KMS-11 (cell line): ENCODE results near the gene SMIM44.

Source experiments
- H2AFZ ChIP-seq: fragments of 200-600 bp; sonication (generic); 2 replicates; pipeline ENCODE4 v1.6.1; 2016; ENCODE audit warnings: antibody characterized with exemption, mixed run types, low read depth
- H3K27ac ChIP-seq: fragments of 200-600 bp; sonication (generic); 2 replicates; pipeline ENCODE4 v1.6.1; 2016; ENCODE audit warnings: mild to moderate bottlenecking, mixed run types
- H3K27me3 ChIP-seq: fragments of 200-600 bp; sonication (generic); 2 replicates; pipeline ENCODE4 v1.6.1; 2017; ENCODE audit warnings: mild to moderate bottlenecking, low read depth, mixed run types, moderate library complexity; ENCODE audit not compliant: insufficient read depth
- H3K36me3 ChIP-seq: fragments of 200-600 bp; sonication (generic); 2 replicates; pipeline ENCODE4 v1.6.1; 2017; ENCODE audit warnings: mild to moderate bottlenecking, mixed run types; ENCODE audit not compliant: insufficient read depth
- H3K4me1 ChIP-seq: fragments of 200-600 bp; sonication (generic); 2 replicates; pipeline ENCODE4 v1.6.1; 2016; ENCODE audit warnings: mild to moderate bottlenecking, low read depth, mixed run types; ENCODE audit not compliant: poor library complexity, severe bottlenecking
- H3K4me2 ChIP-seq: fragments of 200-600 bp; sonication (generic); 2 replicates; pipeline ENCODE4 v1.7.0; 2016; ENCODE audit warnings: mild to moderate bottlenecking, mixed run types
- H3K4me3 ChIP-seq: fragments of 200-600 bp; sonication (generic); IDR thresholded peaks from 2 replicates; pipeline ENCODE4 v1.6.1; 2017; ENCODE audit warnings: low read depth, low read length, mixed read lengths; ENCODE audit not compliant: insufficient read depth
- H3K79me2 ChIP-seq: fragments of 200-600 bp; sonication (generic); 2 replicates; pipeline ENCODE4 v1.6.1; 2016; ENCODE audit warnings: low read depth, mixed run types; ENCODE audit not compliant: insufficient read depth
- H3K9ac ChIP-seq: fragments of 200-600 bp; sonication (generic); 2 replicates; pipeline ENCODE4 v1.6.1; 2016; ENCODE audit warnings: mild to moderate bottlenecking, mixed run types
- H4K20me1 ChIP-seq: fragments of 200-600 bp; sonication (generic); 2 replicates; pipeline ENCODE4 v1.6.1; 2016; ENCODE audit warnings: mild to moderate bottlenecking, mixed run types; ENCODE audit not compliant: insufficient read depth
- CTCF ChIP-seq: fragments of 200-600 bp; sonication (generic); conservative IDR thresholded peaks from 2 replicates; pipeline ENCODE4 v1.6.1; 2017; ENCODE audit warnings: low read depth, mild to moderate bottlenecking, antibody characterized with exemption, low read length, moderate library complexity, mixed read lengths

Gene SMIM44

DNA sequence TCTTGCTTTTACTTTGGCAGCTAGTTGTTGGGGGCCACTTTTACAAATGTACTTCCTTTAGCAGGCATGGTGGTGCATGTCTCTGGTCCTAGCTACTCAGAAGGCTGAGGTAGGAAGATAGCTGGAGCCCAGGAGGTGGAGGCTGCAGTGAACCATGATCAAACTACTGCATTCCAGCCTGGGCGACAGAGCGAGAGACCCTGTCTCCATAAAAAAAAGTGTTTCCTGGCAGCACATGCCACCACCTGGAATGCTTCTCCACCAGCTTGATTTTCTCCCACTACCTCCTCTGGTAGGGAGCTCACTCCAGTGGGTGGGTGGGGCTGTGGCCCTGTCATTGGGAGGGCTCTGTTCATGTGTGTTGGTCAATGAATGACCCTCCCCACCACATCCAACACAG, 35.4 kb upstream of the SMIM44 start:
- Histone ChIP-seq H3K4me1 (peaks cover 14% of the 10 kb centered on the region), H3K4me3 (no peak overlapping the region), H3K36me3 (no peaks in the 10 kb centered on the region), H3K4me2 (no peak overlapping the region), H3K27me3 (no peaks in the 10 kb centered on the region), H2AFZ (no peak overlapping the region), H4K20me1 (no peaks in the 10 kb centered on the region), H3K9ac (no peak overlapping the region), H3K27ac (no peak overlapping the region), H3K79me2 (peaks cover 18% of the 10 kb centered on the region)
- TF ChIP-seq CTCF, result no peak

DNA sequence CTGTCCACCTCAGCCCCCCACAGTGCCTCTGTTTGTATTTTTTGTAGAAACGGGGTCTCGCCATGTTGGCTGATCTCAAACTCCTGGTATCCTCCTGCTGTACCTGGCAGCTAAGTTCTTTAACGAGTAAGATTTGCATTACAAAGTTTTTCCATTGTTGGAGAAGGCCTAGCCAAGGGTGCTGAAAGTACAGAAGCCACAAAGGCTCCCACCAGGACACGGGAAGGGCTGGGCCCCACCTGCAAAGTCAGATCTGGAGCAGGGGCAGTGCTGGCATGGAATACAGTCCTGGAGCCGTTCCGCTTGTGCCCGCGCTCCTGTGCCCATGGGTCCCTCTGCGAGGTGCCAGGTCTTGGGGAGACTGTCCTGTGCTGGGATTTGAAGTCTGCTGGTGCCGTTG, 35.0 kb upstream of the SMIM44 start:
- Histone ChIP-seq H3K4me3 (no peak overlapping the region), H3K36me3 (no peaks in the 10 kb centered on the region), H4K20me1 (no peaks in the 10 kb centered on the region), H3K79me2 (peaks cover 18% of the 10 kb centered on the region), H3K27me3 (no peaks in the 10 kb centered on the region), H2AFZ (no peak overlapping the region), H3K4me2 (no peak overlapping the region), H3K27ac (no peak overlapping the region), H3K9ac (no peak overlapping the region), H3K4me1 (peaks cover 14% of the 10 kb centered on the region)
- no peak for TF ChIP-seq CTCF

DNA sequence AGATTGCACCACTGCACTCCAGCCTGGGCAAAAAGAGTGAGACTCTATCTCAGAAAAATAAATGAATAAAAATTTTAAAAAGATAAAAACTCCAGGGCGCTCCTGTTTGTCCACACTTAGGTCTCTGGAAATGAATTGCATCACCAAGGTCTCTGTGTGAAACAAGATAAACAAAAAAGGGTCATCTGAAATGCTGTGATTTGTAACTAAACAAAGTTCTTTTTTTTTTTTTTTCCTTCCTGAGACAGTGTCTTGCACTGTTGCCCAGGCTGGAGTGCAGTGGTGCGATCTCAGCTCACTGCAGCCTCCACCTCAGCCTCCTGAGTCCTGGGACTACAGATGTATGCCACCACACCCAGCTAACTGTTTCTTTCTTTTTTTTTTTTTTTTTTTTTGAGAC, 34.4 kb upstream of the SMIM44 start:
- Histone ChIP-seq H3K27ac (no peak overlapping the region), H3K79me2 (peaks cover 18% of the 10 kb centered on the region), H2AFZ (no peak overlapping the region), H3K36me3 (no peaks in the 10 kb centered on the region), H3K4me1 (peaks cover 14% of the 10 kb centered on the region), H3K4me2 (no peak overlapping the region), H3K4me3 (no peak overlapping the region), H3K27me3 (no peaks in the 10 kb centered on the region), H3K9ac (no peak overlapping the region), H4K20me1 (no peaks in the 10 kb centered on the region)
- no peak for TF ChIP-seq CTCF

DNA sequence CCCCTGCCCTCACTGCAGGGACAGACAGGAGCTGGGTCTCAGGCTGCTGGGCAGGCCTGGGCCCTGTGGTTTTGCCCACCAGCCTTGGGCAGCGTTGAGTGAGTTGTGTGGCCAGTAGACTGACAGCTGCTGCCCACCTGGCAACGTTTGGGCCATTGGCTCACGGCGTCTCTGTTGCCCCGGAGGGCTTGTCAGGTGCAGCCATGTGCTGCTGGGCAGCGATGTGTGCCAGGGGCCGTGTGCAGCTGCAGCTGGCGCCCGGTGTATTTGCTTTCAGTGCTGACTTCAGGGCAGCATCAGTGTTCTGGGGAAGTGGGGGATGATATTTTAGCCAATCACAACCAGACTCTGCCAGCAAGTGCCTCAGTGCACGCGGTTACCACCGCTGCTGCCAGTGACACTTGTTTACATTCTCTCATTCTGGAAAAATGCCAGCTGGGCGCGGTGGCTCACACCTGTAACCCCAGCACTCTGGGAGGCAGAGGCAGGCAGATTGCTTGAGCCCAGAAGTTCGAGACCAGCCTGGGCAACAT, 33.5 kb upstream of the SMIM44 start:
- H4K20me1 ChIP-seq, result no peaks in the 10 kb centered on the region
- no peak overlapping the region for H3K9ac ChIP-seq
- H3K4me1 ChIP-seq, result peaks cover 14% of the 10 kb centered on the region
- no peak overlapping the region for H3K4me3 ChIP-seq
- peaks cover 18% of the 10 kb centered on the region for H3K79me2 ChIP-seq
- no peak overlapping the region for H2AFZ ChIP-seq
- no peak for TF ChIP-seq CTCF
- H3K27ac ChIP-seq, result no peak overlapping the region
- no peaks in the 10 kb centered on the region for H3K27me3 ChIP-seq
- H3K4me2 ChIP-seq, result no peak overlapping the region
- no peaks in the 10 kb centered on the region for H3K36me3 ChIP-seq
